ENCODE results near the gene CD151.

DNA sequence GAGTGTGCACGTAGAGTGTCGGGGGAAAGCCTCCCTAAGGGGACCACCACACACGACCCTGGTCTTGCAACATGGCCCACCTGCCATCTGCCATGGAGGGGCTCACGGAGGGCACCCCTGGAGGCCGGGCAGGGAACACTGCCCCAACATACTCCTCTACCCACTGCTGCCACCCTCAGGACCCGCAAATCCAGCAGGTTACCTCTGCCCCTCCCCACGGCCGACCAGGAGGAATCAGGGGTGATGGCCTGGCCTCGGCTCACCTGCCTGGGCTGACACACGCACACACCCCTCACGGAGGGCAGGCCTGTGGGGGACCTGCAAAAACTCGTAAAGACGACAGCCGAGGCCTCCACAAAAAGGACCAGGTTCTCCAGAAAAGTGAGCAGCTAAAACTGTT, 47.7 kb downstream of the CD151 start:
- TF ChIP-seq, protein P1, sequence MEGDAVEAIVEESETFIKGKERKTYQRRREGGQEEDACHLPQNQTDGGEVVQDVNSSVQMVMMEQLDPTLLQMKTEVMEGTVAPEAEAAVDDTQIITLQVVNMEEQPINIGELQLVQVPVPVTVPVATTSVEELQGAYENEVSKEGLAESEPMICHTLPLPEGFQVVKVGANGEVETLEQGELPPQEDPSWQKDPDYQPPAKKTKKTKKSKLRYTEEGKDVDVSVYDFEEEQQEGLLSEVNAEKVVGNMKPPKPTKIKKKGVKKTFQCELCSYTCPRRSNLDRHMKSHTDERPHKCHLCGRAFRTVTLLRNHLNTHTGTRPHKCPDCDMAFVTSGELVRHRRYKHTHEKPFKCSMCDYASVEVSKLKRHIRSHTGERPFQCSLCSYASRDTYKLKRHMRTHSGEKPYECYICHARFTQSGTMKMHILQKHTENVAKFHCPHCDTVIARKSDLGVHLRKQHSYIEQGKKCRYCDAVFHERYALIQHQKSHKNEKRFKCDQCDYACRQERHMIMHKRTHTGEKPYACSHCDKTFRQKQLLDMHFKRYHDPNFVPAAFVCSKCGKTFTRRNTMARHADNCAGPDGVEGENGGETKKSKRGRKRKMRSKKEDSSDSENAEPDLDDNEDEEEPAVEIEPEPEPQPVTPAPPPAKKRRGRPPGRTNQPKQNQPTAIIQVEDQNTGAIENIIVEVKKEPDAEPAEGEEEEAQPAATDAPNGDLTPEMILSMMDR (IDR thresholded peaks at IDR 0.05; ENCODE audit: poor library complexity) = no peak
- TF ChIP-seq EZH2phosphoT487 (IDR thresholded peaks at IDR 0.05; ENCODE audit: low read depth, severe bottlenecking, unreplicated experiment) (no peak), EZH2 (IDR thresholded peaks at IDR 0.05; ENCODE audit: borderline replicate concordance) (no peak)
